Colon (tissue), 2 donors: Measurements from ENCODE around the gene BIRC5.
"Not testable (repeated sequence)": the region's sequence is repeated elsewhere in the genome, so short reads cannot be mapped to it uniquely, and the experiment has no call there.

Experiments
- FAIRE-seq: peaks from 2 replicates; lab custom pipeline; 2012; peaks lifted over from hg19 to GRCh38; lab: Jason Lieb, UNC
- donor health status: control.
- donor health status: control.

The BIRC5 gene

GRCh38 chr17:78225088-78225865 is 11.2 kb downstream of the BIRC5 start:
- no peak for FAIRE-seq

GRCh38 chr17:78226055-78226758 is 12.2 kb downstream of the BIRC5 start:
- no peak for FAIRE-seq

GRCh38 chr17:78226759-78227454 is 12.9 kb downstream of the BIRC5 start:
- no peak for FAIRE-seq

GRCh38 chr17:78227455-78227916 is 13.4 kb downstream of the BIRC5 start:
- no peak for FAIRE-seq

GRCh38 chr17:78228176-78228575 is 14.1 kb downstream of the BIRC5 start:
- no peak for FAIRE-seq

GRCh38 chr17:78230252-78230962 is 16.4 kb downstream of the BIRC5 start:
- FAIRE-seq = no peak

GRCh38 chr17:78230996-78231935 is 17.2 kb downstream of the BIRC5 start, which contains the start of gene TMEM235:
TMEM235 (plus strand) TSS chr17:78231631; CDS start chr17:78232024, 393 bp downstream.
- FAIRE-seq = no peak

- no peak for FAIRE-seq
These were observed 18.2 kb downstream of the BIRC5 start for GRCh38 chr17:78231991-78232858.

- FAIRE-seq = no peak
These were observed 18.8 kb downstream of the BIRC5 start for GRCh38 chr17:78232859-78233173.

GRCh38 chr17:78233678-78234077 is 19.6 kb downstream of the BIRC5 start:
- FAIRE-seq = no peak

- no peak for FAIRE-seq
These were observed 20.3 kb downstream of the BIRC5 start for GRCh38 chr17:78234261-78234865.

- FAIRE-seq = not testable (repeated sequence)
These were observed 21.0 kb downstream of the BIRC5 start for GRCh38 chr17:78235022-78235421.

- no peak for FAIRE-seq
These were observed 21.8 kb downstream of the BIRC5 start for GRCh38 chr17:78235885-78236284.

GRCh38 chr17:78236362-78237127 is 22.5 kb downstream of the BIRC5 start:
- no peak for FAIRE-seq

- no peak for FAIRE-seq
These were observed 23.5 kb downstream of the BIRC5 start for GRCh38 chr17:78237401-78238012.

GRCh38 chr17:78238823-78239488 is 24.9 kb downstream of the BIRC5 start:
- FAIRE-seq = no peak

GRCh38 chr17:78239489-78239931 is 25.5 kb downstream of the BIRC5 start:
- FAIRE-seq = no peak
